ENCODE results near the gene METTL15.
"Not testable (repeated sequence)": the region's sequence is repeated elsewhere in the genome, so short reads cannot be mapped to it uniquely, and the experiment has no call there.

The METTL15 gene

DNA sequence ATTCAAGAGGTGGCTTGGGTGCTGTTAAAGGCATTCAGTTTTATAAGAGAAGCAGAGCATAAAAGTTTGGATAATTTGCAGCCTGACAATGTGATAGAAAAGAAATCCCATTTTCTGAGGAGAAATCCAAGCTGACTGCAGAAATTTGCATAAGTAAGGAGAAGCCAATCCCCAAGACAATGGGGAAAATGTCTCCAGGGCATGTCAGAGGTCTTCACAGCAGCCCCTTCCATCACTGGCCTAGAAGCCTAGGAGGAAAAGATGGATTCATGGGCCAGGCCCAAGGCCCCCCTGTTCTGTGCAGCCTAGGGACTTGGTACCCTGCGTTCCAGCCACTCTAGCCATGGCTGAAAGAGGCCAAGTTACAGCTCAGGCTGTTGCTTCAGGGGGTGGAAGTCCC lies 207.3 kb downstream of the METTL15 start:
- DNase-seq: no peak

DNA sequence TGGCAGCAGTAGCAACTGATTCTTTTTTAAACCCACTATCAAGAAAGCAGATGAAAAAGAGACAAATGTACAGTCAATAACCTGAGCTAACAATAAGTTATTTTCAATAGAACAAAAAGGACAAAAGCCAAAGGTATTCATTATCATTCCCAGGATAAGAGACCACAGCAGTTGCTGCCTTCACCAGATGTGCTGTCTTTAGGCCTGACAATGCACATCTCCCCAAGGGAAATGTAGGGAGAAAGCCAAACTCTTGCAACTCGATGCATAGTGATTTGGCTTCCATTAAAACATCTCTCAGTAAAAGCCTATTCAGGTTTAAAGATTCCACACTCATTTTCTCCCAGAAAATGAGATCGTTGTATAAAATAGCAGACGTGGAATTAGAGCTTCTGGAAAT lies 210.7 kb downstream of the METTL15 start:
- no peak for DNase-seq

DNA sequence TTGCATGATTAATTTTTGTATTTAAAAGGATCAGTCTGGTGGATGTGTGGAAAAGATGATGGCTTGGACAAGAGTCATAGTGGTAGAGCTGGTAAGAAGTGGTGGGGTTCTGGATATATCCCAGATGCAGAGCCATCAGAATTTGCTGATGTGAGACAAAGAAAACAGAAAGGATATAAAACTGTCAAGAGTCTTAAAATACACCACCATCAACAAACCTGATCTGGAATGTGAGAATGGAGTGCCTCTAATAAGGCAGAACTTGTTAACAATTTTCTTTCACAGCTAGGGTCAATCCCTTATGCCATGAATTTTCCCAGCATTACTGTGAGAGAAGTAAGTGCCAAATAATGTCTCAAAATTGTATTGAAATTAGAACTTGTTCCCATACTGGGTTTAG lies 215.4 kb downstream of the METTL15 start:
- no peak for DNase-seq

GRCh38 chr11:28332393-28332792 lies 224.2 kb downstream of the METTL15 start:
- DNase-seq: not testable (repeated sequence)

DNA sequence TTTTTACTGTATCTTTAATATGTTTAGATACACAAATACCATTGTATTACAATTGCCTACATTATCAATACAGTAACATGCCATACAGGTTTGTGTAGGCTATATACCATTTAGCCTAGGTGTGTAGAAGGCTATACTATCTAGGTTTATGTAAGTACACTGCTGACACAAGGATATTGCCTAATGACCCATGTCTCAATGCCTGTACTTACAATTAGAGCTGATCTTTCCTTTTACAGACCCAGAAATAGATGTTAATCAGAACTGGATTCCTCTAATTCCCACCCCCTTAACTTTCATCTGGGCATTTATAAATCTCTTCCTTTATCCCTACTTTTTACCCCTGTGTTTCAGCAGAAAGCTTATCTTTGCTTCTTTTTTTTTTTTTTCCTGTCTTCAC lies 229.5 kb downstream of the METTL15 start:
- no peak for DNase-seq

- DNase-seq: no peak
Observed at GRCh38 chr11:28338371-28338770, 230.2 kb downstream of the METTL15 start.

- DNase-seq: no peak
Observed at GRCh38 chr11:28339488-28339887, 231.3 kb downstream of the METTL15 start.

DNA sequence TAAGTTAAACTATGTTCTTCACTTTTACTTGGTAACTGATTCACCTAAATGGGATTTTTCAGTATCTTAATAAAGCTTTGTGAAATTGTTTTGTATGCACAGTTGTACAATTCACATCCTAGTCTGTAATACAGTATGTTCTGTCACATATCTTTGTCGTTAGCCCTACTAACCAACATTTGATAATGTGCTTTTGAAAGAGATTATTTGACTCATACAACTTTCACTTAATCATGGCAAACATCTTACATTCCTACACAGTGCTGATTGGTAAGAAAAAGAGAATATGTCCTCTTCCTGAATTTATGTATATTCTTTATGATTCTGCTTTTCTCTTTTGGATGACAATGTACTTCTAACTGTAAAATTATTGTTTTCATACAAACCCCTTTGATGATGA lies 234.5 kb downstream of the METTL15 start:
- no peak for DNase-seq

DNA sequence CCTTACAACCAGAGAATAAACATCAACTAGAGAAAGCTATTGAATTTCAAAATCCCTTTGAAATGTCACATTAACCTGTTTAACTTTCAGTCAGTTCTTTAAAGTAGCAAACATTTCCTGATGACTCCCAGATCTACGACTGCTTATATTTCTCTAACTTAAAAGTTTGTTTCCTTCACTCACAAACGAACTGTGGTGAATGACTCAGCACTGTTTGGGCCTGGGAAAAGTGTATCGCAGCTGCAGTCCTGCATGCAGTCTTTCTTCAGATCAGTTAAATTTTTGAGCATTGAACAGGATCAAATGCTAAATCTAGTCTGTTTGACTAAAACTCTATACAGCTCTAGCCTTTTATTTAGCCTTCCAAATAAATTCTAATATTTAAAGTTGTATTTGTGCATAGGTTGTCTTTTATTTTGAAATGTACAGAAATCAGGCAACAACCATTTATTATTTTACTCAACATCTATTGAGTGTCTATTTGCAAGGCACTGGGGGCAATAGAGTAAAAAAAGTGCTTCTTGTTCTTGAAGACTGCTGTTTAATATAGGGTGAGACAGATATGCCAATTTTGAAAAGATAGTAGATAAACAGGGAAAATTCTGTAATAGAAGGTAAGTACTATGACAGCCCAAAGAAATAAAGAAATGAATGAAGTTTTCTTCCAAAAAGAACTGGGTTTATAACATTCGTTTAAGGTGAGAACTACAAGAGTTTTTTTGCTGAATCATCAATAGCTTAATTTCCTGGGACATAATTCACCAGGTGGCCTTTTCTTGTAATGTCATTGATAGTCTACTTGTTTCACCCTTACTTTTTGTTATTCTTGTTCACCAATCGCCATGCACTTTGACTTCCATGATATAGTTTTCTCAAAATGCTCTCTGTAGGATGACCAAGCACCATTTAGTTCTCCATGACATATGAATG lies 235.4 kb downstream of the METTL15 start:
- no peak for DNase-seq

- no peak for DNase-seq
Observed at GRCh38 chr11:28346209-28346608, 238.0 kb downstream of the METTL15 start.

GRCh38 chr11:28346721-28347120 lies 238.5 kb downstream of the METTL15 start:
- DNase-seq: no peak

DNA sequence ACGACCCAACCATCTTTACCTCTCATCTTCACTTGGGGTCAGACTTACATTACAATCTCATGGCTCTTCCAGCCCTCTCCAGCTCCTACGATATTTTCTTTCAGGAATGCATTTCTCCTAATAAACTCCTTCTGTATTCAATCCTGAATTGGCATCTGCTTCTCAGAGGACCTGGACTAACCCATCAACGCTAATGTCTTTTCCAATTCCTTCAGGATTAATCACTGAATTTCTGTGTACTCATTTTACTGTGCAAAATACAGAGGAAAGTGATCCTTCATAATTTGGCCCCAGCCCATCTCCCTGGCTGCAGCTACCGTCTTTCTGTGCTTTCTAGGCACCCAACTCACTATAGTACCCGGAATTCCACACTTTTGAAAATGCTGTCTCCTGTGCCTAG lies 239.2 kb downstream of the METTL15 start:
- no peak for DNase-seq

DNA sequence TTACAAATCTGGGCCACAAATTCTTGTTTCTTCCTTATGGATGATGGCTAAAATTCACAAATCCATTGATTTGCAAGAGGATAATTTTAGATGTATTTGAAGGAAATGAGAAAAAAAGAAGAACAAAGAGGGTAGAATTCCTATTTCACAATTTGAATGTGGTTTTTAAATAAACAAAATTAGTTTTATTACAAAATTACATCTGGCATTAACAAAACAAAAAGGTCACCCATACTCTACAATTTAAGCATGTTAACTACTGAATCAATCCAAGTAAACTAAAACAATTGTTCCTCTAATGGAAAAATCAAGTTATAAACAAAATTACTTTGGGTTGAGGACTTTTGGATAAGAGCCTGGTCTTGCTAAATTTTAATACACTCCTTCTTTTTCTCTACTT lies 242.0 kb downstream of the METTL15 start:
- no peak for DNase-seq

DNA sequence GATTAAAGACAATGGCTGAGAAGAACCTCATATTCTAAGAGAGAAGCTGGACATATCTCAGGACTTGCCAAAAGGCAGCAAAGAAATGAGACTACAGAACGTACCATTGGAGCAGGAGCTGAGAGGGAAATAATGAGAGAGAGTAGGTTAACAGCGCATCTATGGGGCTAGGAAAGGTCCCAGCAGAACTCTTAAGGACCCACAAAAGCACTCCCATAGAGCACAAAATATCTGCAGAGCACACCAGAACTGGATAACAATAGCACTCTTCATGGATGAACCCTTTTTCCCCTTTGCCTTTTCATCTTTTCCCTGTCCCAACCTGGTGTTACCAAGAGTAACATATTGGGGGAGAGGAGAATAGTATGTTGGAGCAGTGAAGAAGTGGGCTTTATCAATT lies 245.8 kb downstream of the METTL15 start:
- DNase-seq: no peak

DNA sequence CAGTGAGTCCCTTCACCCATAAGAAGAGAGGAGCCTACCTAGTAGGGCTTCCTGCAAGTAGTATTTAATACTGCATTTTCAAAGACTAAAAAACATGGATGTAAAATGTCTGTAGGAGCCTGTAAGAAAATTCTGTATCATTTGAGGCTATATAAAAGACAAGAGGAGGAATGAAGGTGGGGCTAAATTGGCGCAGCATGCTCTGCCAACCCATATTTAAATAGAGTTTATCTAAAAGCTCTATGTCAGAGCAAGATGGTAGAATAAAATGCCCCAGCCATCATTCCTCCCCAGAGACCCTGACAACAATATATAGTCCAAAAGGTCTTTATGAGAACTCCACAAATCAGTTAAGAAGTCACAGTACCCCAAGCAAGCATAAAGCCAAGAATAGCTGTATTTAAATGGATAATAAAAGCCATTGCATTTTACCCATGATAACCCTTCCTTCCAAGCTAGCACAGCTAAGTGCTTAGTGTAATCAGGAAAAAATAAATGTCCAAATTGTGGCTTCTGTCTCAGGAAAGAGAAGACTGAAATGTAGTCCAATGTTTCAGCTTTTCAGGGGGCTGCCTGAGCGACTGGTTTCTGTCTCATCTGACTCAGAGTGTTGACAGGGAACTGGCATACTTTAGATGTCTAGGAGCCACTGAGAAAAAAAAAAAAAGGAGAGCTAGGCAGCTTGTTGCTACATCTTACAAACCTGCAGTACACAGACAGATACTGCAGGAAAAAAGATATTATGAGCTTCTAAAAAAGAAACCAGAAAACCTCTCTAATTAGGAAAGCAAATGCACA lies 258.6 kb downstream of the METTL15 start:
- DNase-seq: no peak

GRCh38 chr11:28378095-28378494 lies 269.9 kb downstream of the METTL15 start:
- not testable (repeated sequence) for DNase-seq
